RWPE1 (cell line): ENCODE results near the gene BRI3BP.
A peak's percentile ranks its signal among the peaks of the same experiment; 100 is the strongest.
"Not testable (repeated sequence)": the region's sequence is repeated elsewhere in the genome, so short reads cannot be mapped to it uniquely, and the experiment has no call there.

Source experiments
- CTCF ChIA-PET: fragments of 350-600 bp; sonication (Branson Sonifier 250); formaldehyde crosslinking; extraction: SDS; loops from one replicate; lab custom pipeline; 2021; lab: Yijun Ruan, JAX
- POLR2A ChIA-PET: fragments of 400-600 bp; formaldehyde crosslinking; extraction: SDS; loops from one replicate; lab custom pipeline; 2020; ENCODE audit warnings: antibody characterized with exemption; ENCODE audit not compliant: low non-redundant PET; lab: Yijun Ruan, JAX
- DNase-seq: peaks from one replicate; pipeline ENCODE4 v3.0.0; 2012; ENCODE audit warnings: low spot score
- H3K27ac ChIP-seq: fragments of 450-650 bp; 2 replicates; pipeline ENCODE4 v1.5.1; 2017
- CTCF ChIP-seq: fragments of 450-650 bp; conservative IDR thresholded peaks from 2 replicates; pipeline ENCODE4 v1.5.1; 2017; ENCODE audit warnings: low read depth, mild to moderate bottlenecking

The BRI3BP gene

GRCh38 chr12:125072496-125072895 lies 79.1 kb downstream of the BRI3BP start:
- 0 out of 2 replicates have a peak overlapping the region, but pooled peaks have one; percentile 16 for H3K27ac ChIP-seq
- POLR2A ChIA-PET, result no interaction called here
- DNase-seq, result no peak
- CTCF ChIA-PET, result no interaction called here
- no peak for TF ChIP-seq CTCF

- CTCF ChIA-PET, result interaction anchor here (0.6 to 0.9 kb wide), 2 partner anchors 12 to 257 kb away, joined by 3 to 4 read pairs; no protein-coding TSS in a partner anchor
- H3K27ac ChIP-seq, POLR2A ChIA-PET, DNase-seq: not testable (repeated sequence)
Measured at GRCh38 chr12:125074294-125074693, 80.8 kb downstream of the BRI3BP start.

- CTCF ChIA-PET, result no interaction called here
- H3K27ac ChIP-seq, result peak overlapping the region; percentile 7; the same call in 1 of the 2 replicates
- no peak for TF ChIP-seq CTCF
- POLR2A ChIA-PET, result no interaction called here
- no peak for DNase-seq
Measured at GRCh38 chr12:125076103-125076502, 82.7 kb downstream of the BRI3BP start.

- TF ChIP-seq CTCF, result no peak
- ChIA-PET POLR2A (no interaction called here), CTCF (no interaction called here)
- peak overlapping the region; percentile 87 for H3K27ac ChIP-seq
- no peak for DNase-seq
Measured at GRCh38 chr12:125079084-125079483, 85.6 kb downstream of the BRI3BP start.

GRCh38 chr12:125079648-125080645 lies 86.5 kb downstream of the BRI3BP start:
- ChIA-PET POLR2A (no interaction called here), CTCF (no interaction called here)
- TF ChIP-seq CTCF, result no peak
- DNase-seq, result peak; percentile 66
- H3K27ac ChIP-seq, result peak overlapping the region; percentile 87
